Measurements from ENCODE around the gene CSF1R. TPM values are rescaled to one million over a fixed set of nuclear protein-coding genes. Genes with fewer than 3 reads are reported as not detected.
"Not testable (repeated sequence)": the region's sequence is repeated elsewhere in the genome, so short reads cannot be mapped to it uniquely, and the experiment has no call there.

Gene CSF1R
- polyA plus RNA-seq, 1 donor: 11.8 TPM

GRCh38 chr5:150105928-150106615, 19.7 kb upstream of the CSF1R start:
- DNase-seq: no peak

GRCh38 chr5:150104550-150104870, 18.2 kb upstream of the CSF1R start:
- no peak for DNase-seq

- DNase-seq: no peak
Measured at GRCh38 chr5:150103678-150104549, 17.6 kb upstream of the CSF1R start.

DNA sequence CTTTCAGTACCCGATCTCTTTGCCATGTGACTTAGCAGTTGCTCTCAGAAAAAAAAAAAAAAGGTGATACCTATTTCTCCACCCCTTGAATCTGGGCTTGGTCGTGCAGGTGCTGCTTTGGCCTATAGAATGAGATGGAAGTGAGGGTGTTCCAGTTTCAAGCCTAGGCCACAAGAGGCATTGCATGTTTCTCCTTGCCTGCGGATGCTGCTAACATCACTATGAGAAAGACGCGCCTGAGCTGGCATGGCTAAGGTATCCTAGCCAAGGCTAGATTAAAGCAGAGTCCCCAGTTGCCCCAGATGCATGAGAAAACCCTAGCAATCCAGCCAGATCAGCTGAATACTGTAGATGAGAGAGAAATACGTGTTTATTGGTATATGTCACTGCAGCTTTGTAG, 14.7 kb upstream of the CSF1R start:
- DNase-seq: no peak

DNA sequence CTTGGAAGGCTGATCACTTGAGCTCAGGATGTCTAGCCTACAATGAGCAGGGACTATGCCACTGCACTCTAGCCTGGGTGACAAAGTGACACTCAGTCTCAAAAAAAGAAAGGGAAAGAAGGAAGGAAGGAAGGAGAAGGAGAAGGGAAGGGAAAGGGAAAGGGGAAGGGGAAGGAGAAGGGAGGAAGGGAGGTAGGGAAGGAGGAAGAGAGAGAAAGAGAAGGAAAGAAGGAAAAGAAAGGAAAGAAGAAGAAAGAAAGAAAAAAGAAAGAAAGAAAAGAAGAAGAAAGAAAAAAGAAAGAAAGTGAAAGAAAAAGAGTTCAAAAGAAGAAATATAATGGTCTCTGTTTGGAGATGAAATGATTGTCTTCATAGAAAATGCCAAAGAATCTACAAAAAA, 10.8 kb upstream of the CSF1R start:
- DNase-seq: no peak

- no peak for DNase-seq
Measured at GRCh38 chr5:150092159-150092787, 5.9 kb upstream of the CSF1R start.

GRCh38 chr5:150085191-150085912, 1.0 kb downstream of the CSF1R start:
- no peak for DNase-seq

DNA sequence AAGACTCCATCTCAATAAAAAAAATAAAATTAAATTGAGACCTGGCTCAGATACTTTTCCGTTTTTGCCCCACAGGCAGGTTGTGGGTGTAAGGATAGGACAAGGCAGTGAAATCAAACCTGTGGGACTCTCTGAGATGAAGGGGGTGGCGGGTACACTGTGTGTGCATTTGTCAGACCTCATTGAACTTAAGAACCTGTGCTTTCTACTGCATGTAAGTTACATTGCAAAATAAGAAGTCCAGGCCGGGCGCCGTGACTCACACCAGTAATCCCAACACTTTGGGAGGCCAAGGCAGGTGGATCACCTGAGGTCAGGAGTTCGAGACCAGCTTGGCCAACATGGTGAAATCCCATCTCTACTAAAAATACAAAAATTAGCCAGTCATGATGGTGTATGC, 1.6 kb downstream of the CSF1R start:
- not testable (repeated sequence) for DNase-seq

DNA sequence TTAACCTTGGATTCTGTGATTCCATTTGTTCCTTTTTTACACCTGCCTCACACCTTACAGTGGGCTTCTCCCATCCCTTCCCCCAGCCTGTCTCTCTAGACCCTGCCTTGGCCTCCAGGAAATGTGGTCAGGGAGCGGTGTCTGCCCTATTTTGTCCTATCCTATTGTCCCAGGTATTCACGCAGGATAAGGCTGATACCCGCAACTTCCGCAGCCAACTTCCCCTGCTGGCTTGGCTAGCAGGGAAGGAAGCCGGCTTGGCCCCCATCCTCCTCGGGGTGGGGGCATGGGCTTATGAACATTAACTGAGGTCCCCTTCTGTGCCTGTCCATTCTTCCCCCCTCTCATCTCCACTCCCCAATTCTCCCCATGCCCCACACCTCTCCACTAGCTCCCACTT, 3.5 kb downstream of the CSF1R start:
- no peak for DNase-seq

- no peak for DNase-seq
Measured at GRCh38 chr5:150082374-150082773, 4.0 kb downstream of the CSF1R start.

GRCh38 chr5:150081541-150082283, 4.6 kb downstream of the CSF1R start:
- peak; percentile 45 for DNase-seq

- DNase-seq: no peak
Measured at GRCh38 chr5:150080696-150081435, 5.5 kb downstream of the CSF1R start.

- DNase-seq: no peak
Measured at GRCh38 chr5:150079909-150080461, 6.4 kb downstream of the CSF1R start.

DNA sequence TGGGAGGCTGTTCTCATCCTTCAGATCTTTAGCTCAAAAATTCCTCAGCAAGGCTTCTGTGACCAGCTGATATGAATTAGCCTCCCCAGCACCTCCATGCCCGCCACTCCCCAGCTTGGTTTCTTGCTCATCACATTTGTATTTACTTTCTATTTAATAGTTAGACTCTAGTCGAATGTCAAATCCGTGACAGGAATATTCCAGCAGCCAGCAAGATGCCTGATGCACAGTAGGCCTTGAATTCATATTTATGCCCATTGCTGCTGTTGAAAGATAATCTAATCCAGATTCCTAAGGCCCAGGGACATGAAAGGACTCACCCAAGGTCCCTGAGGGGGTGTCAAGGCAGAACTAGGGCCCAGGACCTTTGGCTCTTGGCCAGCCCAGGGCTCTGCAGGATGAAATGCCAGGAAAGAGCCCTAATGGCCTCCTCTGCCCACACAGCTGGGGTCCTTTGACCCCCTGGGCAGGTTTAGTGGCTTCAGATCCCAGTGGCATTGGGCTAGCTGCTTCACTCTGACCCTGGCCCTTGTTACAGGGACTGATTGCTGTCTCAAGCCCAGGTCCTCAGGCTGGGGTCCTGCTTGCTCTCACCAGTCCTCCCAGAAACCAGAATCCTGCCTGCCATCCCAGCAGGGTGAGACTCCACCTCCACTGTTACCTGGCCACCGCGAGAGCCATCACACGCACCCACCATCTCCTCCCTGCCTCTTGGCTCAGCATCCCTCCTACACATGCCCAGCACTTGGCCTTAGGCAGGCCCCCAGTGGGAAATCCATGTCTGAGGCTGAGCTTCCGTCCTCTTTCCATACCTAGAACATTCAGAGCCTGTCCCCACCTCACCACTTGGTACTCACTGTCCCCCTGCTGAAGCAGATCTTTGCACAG, 7.3 kb downstream of the CSF1R start:
- no peak for DNase-seq

GRCh38 chr5:150077996-150078801, 8.2 kb downstream of the CSF1R start:
- no peak for DNase-seq

DNA sequence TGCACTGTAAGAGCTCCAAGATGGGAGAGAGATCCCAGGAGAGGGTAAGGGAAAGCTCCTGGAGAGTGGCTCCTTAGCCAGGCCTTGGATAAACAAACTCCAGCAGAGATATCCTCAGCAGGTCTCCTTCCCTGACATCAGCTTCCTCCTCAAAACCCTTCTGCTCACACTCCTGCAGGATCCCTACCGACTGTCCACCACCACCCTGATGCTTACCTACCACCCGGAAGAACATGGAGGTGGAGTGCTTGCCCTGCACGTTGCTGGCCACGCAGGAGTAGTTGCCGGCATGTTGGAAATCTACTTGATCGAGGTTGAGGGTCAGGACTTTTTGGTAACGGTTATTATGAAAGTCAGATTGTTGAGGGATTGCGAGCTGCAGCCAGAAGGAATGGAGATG, 9.3 kb downstream of the CSF1R start:
- DNase-seq: no peak

DNA sequence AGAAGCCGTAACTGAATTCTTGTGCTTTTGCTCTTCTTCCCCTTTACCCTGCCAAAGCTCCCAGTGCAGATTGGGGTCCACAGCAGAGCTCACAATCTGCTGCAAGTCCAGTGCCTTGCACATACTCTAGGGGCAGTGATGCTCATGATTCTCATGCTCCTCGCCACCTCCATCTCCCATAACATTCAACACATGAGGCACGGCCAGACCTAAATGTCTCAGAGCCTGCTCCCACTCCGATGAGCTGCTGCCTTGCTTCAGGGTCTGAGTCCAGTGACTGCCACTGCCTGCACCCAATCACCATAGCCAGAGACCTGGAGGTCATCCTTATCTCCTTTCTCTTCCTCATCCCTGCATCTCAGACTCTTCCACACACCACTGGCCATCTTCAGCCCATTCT, 10.5 kb downstream of the CSF1R start:
- DNase-seq: no peak

- no peak for DNase-seq
Measured at GRCh38 chr5:150075233-150075632, 11.1 kb downstream of the CSF1R start.

DNA sequence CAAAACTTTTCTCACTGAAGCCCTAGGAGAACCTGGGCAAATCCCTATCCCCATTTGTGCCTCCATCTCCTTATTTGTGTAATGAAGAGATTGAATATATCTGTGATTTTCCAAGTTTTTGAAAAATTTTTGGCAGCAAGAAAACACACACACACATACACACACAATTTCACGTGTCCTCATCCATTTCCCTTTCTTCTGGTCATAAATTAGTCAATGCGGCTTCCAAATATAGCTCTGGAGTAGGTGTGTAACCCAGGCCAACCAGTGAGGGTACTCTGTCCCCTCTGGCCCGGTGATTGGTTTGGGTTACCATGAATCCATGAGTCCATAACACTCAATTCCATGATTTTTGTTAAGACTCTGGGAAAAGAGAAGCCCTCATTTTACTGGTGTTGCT, 12.7 kb downstream of the CSF1R start:
- no peak for DNase-seq

Measured in left kidney (tissue), 2 donors.